NCI-H2107 treated with DMSO at 0.1 percent for 48 hours (cell line): Measurements from ENCODE around the gene MAP1S.

ENCODE experiments used
- DNase-seq: peaks from one replicate; lab custom pipeline; 2025; ENCODE audit not compliant: unreplicated experiment; lab: John Stamatoyannopoulos, UW

The MAP1S gene

GRCh38 chr19:17734146-17734545, 14.9 kb downstream of the MAP1S start:
- no peak for DNase-seq

GRCh38 chr19:17735410-17735809, 16.1 kb downstream of the MAP1S start:
- no peak for DNase-seq

GRCh38 chr19:17737690-17738153, 18.4 kb downstream of the MAP1S start:
- no peak for DNase-seq

- peak; percentile 52 for DNase-seq
Observed at GRCh38 chr19:17739121-17739875, 20.0 kb downstream of the MAP1S start.

- DNase-seq: no peak
Observed at GRCh38 chr19:17741456-17741855, 22.2 kb downstream of the MAP1S start.

- no peak for DNase-seq
Observed at GRCh38 chr19:17743874-17744580, 24.7 kb downstream of the MAP1S start.

GRCh38 chr19:17747205-17748098, 28.2 kb downstream of the MAP1S start:
- DNase-seq: peak; percentile 86

GRCh38 chr19:17748884-17749638, 29.8 kb downstream of the MAP1S start:
- DNase-seq: no peak

- no peak for DNase-seq
Observed at GRCh38 chr19:17749912-17750317, 30.6 kb downstream of the MAP1S start.

GRCh38 chr19:17751103-17751911, 32.0 kb downstream of the MAP1S start, which contains the start of gene FCHO1:
FCHO1 (plus strand) TSS chr19:17751477; CDS start chr19:17755165, 3,688 bp downstream.
- DNase-seq: no peak

GRCh38 chr19:17751912-17752273, 32.6 kb downstream of the MAP1S start:
- no peak for DNase-seq

- DNase-seq: no peak
Observed at GRCh38 chr19:17752865-17753639, 33.8 kb downstream of the MAP1S start.

- no peak for DNase-seq
Observed at GRCh38 chr19:17753976-17754375, 34.7 kb downstream of the MAP1S start.

- DNase-seq: no peak
Observed at GRCh38 chr19:17754634-17755442, 35.6 kb downstream of the MAP1S start.

GRCh38 chr19:17755443-17755890, 36.2 kb downstream of the MAP1S start:
- DNase-seq: no peak

- no peak for DNase-seq
Observed at GRCh38 chr19:17755977-17756670, 36.8 kb downstream of the MAP1S start.

- DNase-seq: no peak
Observed at GRCh38 chr19:17757125-17757524, 37.8 kb downstream of the MAP1S start.
